K562 (cell line): ENCODE measurements around the gene LATS1.

Experiments used
- CBX2 ChIP-seq: fragments of 200-600 bp; sonication (generic); IDR thresholded peaks from one replicate; pipeline ENCODE4 v1.6.1; 2012; ENCODE audit warnings: mild to moderate bottlenecking, low read length, inconsistent platforms; ENCODE audit not compliant: insufficient read depth, poor library complexity, severe bottlenecking
- EZH2 ChIP-seq: IDR thresholded peaks from 2 replicates; pipeline ENCODE4 v1.6.1; 2012; ENCODE audit warnings: low read depth, mild to moderate bottlenecking, inconsistent platforms, low read length, borderline replicate concordance
- HDGF ChIP-seq: fragments of 450-650 bp; IDR thresholded peaks from 2 replicates; pipeline ENCODE4 v1.6.1; 2016
- KLF10 ChIP-seq: fragments of 250-450 bp; sonication (Bioruptor Pico); IDR thresholded peaks from 2 replicates; pipeline ENCODE4 v1.6.1; 2021; ENCODE audit warnings: matching md5 sums
- RHOXF2B ChIP-seq: fragments of 250-450 bp; sonication (Bioruptor Pico); conservative IDR thresholded peaks from 2 replicates; pipeline ENCODE4 v1.5.1; 2021
- TBL1XR1 ChIP-seq, 2 experiments: IDR thresholded peaks; 2 replicates each; pipeline ENCODE4 v1.6.1; 2012; ENCODE audit warnings: improper control_type of control experiment in 2 of 2, low read length in 2 of 2, mild to moderate bottlenecking in 1 of 2
- TF ChIP-seq, protein P1 (sequence below): sonication (generic); formaldehyde crosslinking; IDR thresholded peaks from 2 replicates; pipeline ENCODE4 v1.9.0; 2022; ENCODE audit warnings: mild to moderate bottlenecking, missing genetic modification reagents
- TF ChIP-seq, protein P2 (sequence below): fragments of 250-450 bp; sonication (Bioruptor Pico); IDR thresholded peaks from 2 replicates; pipeline ENCODE4 v1.5.0; 2021
- TF ChIP-seq, protein P3 (sequence below): fragments of 450-650 bp; IDR thresholded peaks from 2 replicates; pipeline ENCODE4 v1.6.1; 2016; ENCODE audit warnings: antibody characterized with exemption
- TF ChIP-seq, protein P4 (sequence below): fragments of 450-650 bp; IDR thresholded peaks from 2 replicates; pipeline ENCODE4 v1.6.1; 2018; ENCODE audit not compliant: partially characterized antibody

DNA sequence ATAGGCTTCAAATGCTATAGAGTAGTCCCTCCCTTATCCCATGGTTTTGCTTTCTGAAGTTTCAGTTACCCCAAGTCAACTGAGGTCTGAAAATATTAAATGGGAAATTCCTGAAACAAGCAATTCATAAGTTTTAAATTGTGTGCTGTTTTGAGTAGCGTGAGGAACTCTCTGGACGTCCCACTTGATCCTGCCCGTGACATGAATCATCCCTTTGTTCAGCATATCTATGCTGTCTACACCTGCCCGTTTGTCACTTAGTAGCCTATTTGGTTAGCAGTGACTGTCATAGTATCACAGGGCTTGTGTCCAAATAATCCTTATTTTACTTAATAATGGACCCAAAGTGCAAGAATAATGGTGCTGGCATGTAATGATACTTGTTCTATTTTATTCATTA, 36.6 kb upstream of the LATS1 start:
- no peak for TF ChIP-seq HDGF
- TF ChIP-seq, protein P1, sequence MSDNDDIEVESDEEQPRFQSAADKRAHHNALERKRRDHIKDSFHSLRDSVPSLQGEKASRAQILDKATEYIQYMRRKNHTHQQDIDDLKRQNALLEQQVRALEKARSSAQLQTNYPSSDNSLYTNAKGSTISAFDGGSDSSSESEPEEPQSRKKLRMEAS (CRISPR knock-in tag) = no peak
- no peak for TF ChIP-seq RHOXF2B
- TF ChIP-seq EZH2 = no peak
- TF ChIP-seq, protein P2, sequence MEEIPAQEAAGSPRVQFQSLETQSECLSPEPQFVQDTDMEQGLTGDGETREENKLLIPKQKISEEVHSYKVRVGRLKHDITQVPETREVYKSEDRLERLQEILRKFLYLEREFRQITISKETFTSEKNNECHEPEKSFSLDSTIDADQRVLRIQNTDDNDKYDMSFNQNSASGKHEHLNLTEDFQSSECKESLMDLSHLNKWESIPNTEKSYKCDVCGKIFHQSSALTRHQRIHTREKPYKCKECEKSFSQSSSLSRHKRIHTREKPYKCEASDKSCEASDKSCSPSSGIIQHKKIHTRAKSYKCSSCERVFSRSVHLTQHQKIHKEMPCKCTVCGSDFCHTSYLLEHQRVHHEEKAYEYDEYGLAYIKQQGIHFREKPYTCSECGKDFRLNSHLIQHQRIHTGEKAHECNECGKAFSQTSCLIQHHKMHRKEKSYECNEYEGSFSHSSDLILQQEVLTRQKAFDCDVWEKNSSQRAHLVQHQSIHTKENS (CRISPR knock-in tag) = no peak
- TF ChIP-seq, protein P3, sequence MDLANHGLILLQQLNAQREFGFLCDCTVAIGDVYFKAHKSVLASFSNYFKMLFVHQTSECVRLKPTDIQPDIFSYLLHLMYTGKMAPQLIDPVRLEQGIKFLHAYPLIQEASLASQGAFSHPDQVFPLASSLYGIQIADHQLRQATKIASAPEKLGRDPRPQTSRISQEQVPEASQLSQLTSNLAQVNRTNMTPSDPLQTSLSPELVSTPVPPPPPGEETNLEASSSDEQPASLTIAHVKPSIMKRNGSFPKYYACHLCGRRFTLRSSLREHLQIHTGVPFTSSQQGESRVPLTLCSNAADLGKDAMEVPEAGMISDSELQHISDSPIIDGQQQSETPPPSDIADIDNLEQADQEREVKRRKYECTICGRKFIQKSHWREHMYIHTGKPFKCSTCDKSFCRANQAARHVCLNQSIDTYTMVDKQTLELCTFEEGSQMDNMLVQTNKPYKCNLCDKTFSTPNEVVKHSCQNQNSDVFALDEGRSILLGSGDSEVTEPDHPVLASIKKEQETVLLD = no peak
- TF ChIP-seq TBL1XR1 (IDR thresholded peaks at IDR 0.05; ENCODE audit: low read length in 2 of 2) = no peak
- TF ChIP-seq KLF10 (CRISPR knock-in tag) = no peak
- no peak for TF ChIP-seq CBX2
- TF ChIP-seq, protein P4, sequence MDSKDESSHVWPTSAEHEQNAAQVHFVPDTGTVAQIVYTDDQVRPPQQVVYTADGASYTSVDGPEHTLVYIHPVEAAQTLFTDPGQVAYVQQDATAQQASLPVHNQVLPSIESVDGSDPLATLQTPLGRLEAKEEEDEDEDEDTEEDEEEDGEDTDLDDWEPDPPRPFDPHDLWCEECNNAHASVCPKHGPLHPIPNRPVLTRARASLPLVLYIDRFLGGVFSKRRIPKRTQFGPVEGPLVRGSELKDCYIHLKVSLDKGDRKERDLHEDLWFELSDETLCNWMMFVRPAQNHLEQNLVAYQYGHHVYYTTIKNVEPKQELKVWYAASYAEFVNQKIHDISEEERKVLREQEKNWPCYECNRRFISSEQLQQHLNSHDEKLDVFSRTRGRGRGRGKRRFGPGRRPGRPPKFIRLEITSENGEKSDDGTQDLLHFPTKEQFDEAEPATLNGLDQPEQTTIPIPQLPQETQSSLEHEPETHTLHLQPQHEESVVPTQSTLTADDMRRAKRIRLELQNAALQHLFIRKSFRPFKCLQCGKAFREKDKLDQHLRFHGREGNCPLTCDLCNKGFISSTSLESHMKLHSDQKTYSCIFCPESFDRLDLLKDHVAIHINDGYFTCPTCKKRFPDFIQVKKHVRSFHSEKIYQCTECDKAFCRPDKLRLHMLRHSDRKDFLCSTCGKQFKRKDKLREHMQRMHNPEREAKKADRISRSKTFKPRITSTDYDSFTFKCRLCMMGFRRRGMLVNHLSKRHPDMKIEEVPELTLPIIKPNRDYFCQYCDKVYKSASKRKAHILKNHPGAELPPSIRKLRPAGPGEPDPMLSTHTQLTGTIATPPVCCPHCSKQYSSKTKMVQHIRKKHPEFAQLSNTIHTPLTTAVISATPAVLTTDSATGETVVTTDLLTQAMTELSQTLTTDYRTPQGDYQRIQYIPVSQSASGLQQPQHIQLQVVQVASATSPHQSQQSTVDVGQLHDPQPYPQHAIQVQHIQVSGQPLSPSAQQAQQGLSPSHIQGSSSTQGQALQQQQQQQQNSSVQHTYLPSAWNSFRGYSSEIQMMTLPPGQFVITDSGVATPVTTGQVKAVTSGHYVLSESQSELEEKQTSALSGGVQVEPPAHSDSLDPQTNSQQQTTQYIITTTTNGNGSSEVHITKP = no peak
